HTR-8/SVneo (cell line): Measurements from ENCODE around the gene ACAD11.

Source experiments
- DNase-seq: peaks from one replicate; pipeline ENCODE4 v3.0.0; 2011; ENCODE audit warnings: low spot score, mixed read lengths; ENCODE audit not compliant: insufficient read length
- FAIRE-seq: peaks from 2 replicates; lab custom pipeline; 2011; peaks lifted over from hg19 to GRCh38; lab: Jason Lieb, UNC

The ACAD11 gene

GRCh38 chr3:132659365-132660051 is at the start of gene ACAD11:
Gene ACAD11, minus strand, starts transcription at chr3:132659809. Its CDS starts 58 bp downstream, at chr3:132659751.
- peak; percentile 57 for DNase-seq
- FAIRE-seq, result peak; percentile 42

- FAIRE-seq (no peak), DNase-seq (no peak)
Observed at GRCh38 chr3:132703733-132704132, 44.1 kb upstream of the ACAD11 start.

GRCh38 chr3:132695422-132695821 is 35.8 kb upstream of the ACAD11 start:
- DNase-seq, result no peak
- no peak for FAIRE-seq

- no peak for FAIRE-seq
- no peak for DNase-seq
Observed at GRCh38 chr3:132694991-132695390, 35.4 kb upstream of the ACAD11 start.

GRCh38 chr3:132690040-132690439 is 30.4 kb upstream of the ACAD11 start:
- no peak for DNase-seq
- no peak for FAIRE-seq

GRCh38 chr3:132682201-132682600 is 22.6 kb upstream of the ACAD11 start:
- DNase-seq (no peak), FAIRE-seq (no peak)

- FAIRE-seq, result no peak
- no peak for DNase-seq
Observed at GRCh38 chr3:132681421-132681820, 21.8 kb upstream of the ACAD11 start.

GRCh38 chr3:132679911-132680310 is 20.3 kb upstream of the ACAD11 start:
- FAIRE-seq, result no peak
- no peak for DNase-seq

- DNase-seq (no peak), FAIRE-seq (no peak)
Observed at GRCh38 chr3:132675408-132675807, 15.8 kb upstream of the ACAD11 start.

- DNase-seq, result no peak
- FAIRE-seq, result no peak
Observed at GRCh38 chr3:132669256-132669777, 9.7 kb upstream of the ACAD11 start.

GRCh38 chr3:132665230-132665745 is 5.7 kb upstream of the ACAD11 start:
- FAIRE-seq (no peak), DNase-seq (no peak)

- FAIRE-seq (no peak), DNase-seq (no peak)
Observed at GRCh38 chr3:132662212-132662611, 2.6 kb upstream of the ACAD11 start.

- FAIRE-seq, result no peak
- DNase-seq, result no peak
Observed at GRCh38 chr3:132661101-132661500, 1.5 kb upstream of the ACAD11 start.

GRCh38 chr3:132660811-132661070 is 1.1 kb upstream of the ACAD11 start:
- DNase-seq, result peak; percentile 6
- FAIRE-seq, result no peak

- FAIRE-seq (no peak), DNase-seq (peak; percentile 59)
Observed at GRCh38 chr3:132660052-132660810, 622 bp upstream of the ACAD11 start, which contains the start of gene UBA5. Gene UBA5, plus strand, starts transcription at chr3:132660329. Its CDS starts 209 bp downstream, at chr3:132660538.

GRCh38 chr3:132659000-132659364 is 627 bp downstream of the ACAD11 start:
- peak; percentile 22 for DNase-seq

GRCh38 chr3:132657869-132658747 is 1.5 kb downstream of the ACAD11 start:
- DNase-seq, result no peak
- FAIRE-seq, result no peak

More at GRCh38 chr3:132659000-132659364, 627 bp downstream of the ACAD11 start:
- FAIRE-seq, result no peak

GRCh38 chr3:132655471-132655870 is 4.1 kb downstream of the ACAD11 start:
- no peak for DNase-seq
- FAIRE-seq, result no peak

GRCh38 chr3:132654721-132655120 is 4.9 kb downstream of the ACAD11 start:
- FAIRE-seq (peak; percentile 31), DNase-seq (no peak)

- DNase-seq, result no peak
- no peak for FAIRE-seq
Observed at GRCh38 chr3:132654190-132654589, 5.4 kb downstream of the ACAD11 start.
